Keratinocyte (primary cell): Measurements from ENCODE around the gene IARS2.
"Not testable (repeated sequence)": the region's sequence is repeated elsewhere in the genome, so short reads cannot be mapped to it uniquely, and the experiment has no call there.

Experiments
- EZH2 ChIP-seq: IDR thresholded peaks from one replicate; pipeline ENCODE4 v1.6.1; 2012; ENCODE audit warnings: inconsistent platforms, mild to moderate bottlenecking, low read length, moderate library complexity
- TF ChIP-seq, protein P1 (sequence below), 3 experiments: IDR thresholded peaks in 1 of 3; conservative IDR thresholded peaks in 1 of 3; optimal IDR thresholded peaks in 1 of 3; 2 replicates in 2 of 3; 3 replicates in 1 of 3; pipeline versions ENCODE3 to v1.5.1; 2011; ENCODE audit warnings: low read length in 3 of 3, mild to moderate bottlenecking in 3 of 3, moderate library complexity in 2 of 3, control low read depth in 1 of 3, inconsistent platforms in 1 of 3; ENCODE audit not compliant: insufficient read depth in 2 of 3; ENCODE audit errors: extremely low read depth in 1 of 3

DNA sequence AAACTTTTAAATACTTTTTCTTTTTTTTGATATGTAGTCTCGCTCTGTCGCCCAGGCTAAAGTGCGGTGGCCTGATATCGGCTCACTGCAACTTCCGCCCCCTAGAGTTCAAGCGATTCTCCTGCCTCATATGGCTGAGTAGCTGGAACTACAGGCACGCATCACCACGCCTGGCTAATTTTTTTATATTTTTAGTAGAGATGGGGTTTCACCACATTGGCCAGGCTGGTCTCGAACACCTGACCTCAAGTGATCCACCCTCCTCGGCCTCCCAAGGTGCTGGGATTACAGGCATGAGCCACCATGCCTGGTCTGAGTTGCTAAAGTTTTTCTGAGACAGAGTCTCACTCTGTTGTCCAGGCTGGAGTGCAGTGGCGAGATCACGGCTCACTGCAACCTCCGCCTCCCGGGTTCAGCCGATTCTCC lies 7.7 kb upstream of the IARS2 start:
- TF ChIP-seq, protein P1, sequence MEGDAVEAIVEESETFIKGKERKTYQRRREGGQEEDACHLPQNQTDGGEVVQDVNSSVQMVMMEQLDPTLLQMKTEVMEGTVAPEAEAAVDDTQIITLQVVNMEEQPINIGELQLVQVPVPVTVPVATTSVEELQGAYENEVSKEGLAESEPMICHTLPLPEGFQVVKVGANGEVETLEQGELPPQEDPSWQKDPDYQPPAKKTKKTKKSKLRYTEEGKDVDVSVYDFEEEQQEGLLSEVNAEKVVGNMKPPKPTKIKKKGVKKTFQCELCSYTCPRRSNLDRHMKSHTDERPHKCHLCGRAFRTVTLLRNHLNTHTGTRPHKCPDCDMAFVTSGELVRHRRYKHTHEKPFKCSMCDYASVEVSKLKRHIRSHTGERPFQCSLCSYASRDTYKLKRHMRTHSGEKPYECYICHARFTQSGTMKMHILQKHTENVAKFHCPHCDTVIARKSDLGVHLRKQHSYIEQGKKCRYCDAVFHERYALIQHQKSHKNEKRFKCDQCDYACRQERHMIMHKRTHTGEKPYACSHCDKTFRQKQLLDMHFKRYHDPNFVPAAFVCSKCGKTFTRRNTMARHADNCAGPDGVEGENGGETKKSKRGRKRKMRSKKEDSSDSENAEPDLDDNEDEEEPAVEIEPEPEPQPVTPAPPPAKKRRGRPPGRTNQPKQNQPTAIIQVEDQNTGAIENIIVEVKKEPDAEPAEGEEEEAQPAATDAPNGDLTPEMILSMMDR (optimal IDR thresholded peaks at IDR 0.05 in 1 of 3, IDR thresholded peaks at IDR 0.05 in 1 of 3, conservative IDR thresholded peaks at IDR 0.05 in 1 of 3; ENCODE audit: extremely low read depth in 1 of 3, insufficient read depth in 2 of 3, low read length in 3 of 3), result peak in 1 of 3 experiments; percentile 27
- not testable (repeated sequence) for TF ChIP-seq EZH2
